ENCODE results near the gene VAMP5.

VAMP5 gene

DNA sequence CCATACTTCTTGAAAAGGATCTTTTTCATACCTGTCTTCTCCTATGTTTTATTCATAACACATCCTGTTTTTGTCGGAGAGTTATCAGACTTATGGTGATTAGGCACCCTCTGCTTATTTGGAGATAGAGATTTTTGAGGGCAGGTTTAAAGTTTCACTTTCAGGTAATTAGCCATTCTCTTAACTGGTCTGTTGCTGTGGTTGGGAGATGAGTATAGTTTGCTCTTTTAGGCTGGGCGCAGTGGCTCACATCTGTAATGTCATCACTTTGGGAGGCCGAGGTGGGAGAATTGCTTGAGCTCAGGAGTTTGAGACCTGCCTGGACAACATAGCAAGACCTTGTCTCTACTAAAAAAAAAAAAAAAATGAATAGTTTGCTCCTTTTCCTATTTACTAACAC is 58.5 kb downstream of the VAMP5 start:
- DNase-seq = no peak
